ENCODE measurements around the gene ATP5F1D. TPM values are rescaled to one million over a fixed set of nuclear protein-coding genes. Genes with fewer than 3 reads are reported as not detected.

Gene ATP5F1D
- total RNA-seq, 1 experiment from 2014 or later = 179 TPM

- Histone ChIP-seq H2AFZ (ENCODE audit: low read length) (no peak overlapping the region), H2BK5ac (ENCODE audit: insufficient read length, low read length) (no peak overlapping the region), H3K23ac (ENCODE audit: insufficient read length, low read depth, low read length) (no peak overlapping the region), H2BK12ac (ENCODE audit: insufficient read length, low read depth, low read length) (no peak overlapping the region), H3K4me1 (ENCODE audit: insufficient read depth, low read length) (no peaks in the 10 kb centered on the region), H3K18ac (ENCODE audit: insufficient read length, low read depth, low read length) (no peak overlapping the region), H3K23me2 (ENCODE audit: insufficient read length, low read depth, low read length, poor library complexity, severe bottlenecking) (peaks cover 18% of the 10 kb centered on the region), H3K4me2 (ENCODE audit: insufficient read depth, insufficient read length, low read length) (no peak overlapping the region), H3K4ac (ENCODE audit: low read depth, low read length) (no peak overlapping the region), H3K56ac (ENCODE audit: insufficient read length, low read depth, low read length) (no peak overlapping the region), H3K79me2 (ENCODE audit: insufficient read depth, low read length) (no peaks in the 10 kb centered on the region), H2BK120ac (ENCODE audit: low read depth, low read length, poor library complexity, severe bottlenecking) (no peak overlapping the region), H2BK15ac (ENCODE audit: low read depth, low read length) (no peak overlapping the region), H3K14ac (ENCODE audit: insufficient read depth, low read length) (no peak overlapping the region), H4K8ac (replicated peaks; ENCODE audit: insufficient read length, low read depth, low read length) (no peak overlapping the region), H4K91ac (ENCODE audit: insufficient read length, low read depth, low read length) (no peak overlapping the region), H2BK20ac (ENCODE audit: low read depth, low read length, poor library complexity, severe bottlenecking) (no peak overlapping the region), H3K27ac (ENCODE audit: insufficient read length, low read depth, low read length) (no peak overlapping the region), H2AK5ac (ENCODE audit: insufficient read length, low read length) (no peak overlapping the region), H4K5ac (ENCODE audit: insufficient read length, low read depth, low read length) (no peak overlapping the region), H3K9me3 (ENCODE audit: control insufficient read depth, low read depth, low read length) (no peaks in the 10 kb centered on the region), H3K9ac (ENCODE audit: extremely low read depth, insufficient read length, low read length) (no peak overlapping the region), H4K20me1 (ENCODE audit: control insufficient read depth, insufficient read depth, insufficient read length) (no peaks in the 10 kb centered on the region), H3K27me3 (ENCODE audit: insufficient read depth, low read length) (no peaks in the 10 kb centered on the region), H3T11ph (ENCODE audit: low read length) (no peak overlapping the region), H3K79me1 (ENCODE audit: insufficient read depth, low read depth, low read length, poor library complexity, severe bottlenecking) (no peaks in the 10 kb centered on the region)
- Mint-ChIP-seq H3K9me3 (no peaks in the 10 kb centered on the region; a peak in 2 of 5 replicates), H3K27me3 (ENCODE audit: low read depth) (no peaks in the 10 kb centered on the region; the same call in 1 of the 2 replicates), H3K36me3 (ENCODE audit: insufficient read depth in 1 of 3, low read depth in 3 of 3) (peaks cover 20 to 52% (median 47%) of the 10 kb centered on the region in 3 experiments), H3K4me3 (peak overlapping the region in 1 of 2 experiments; percentile 51; a peak in 2 of 5 replicates), H3K4me1 (peaks cover 39 to 53% of the 10 kb centered on the region in 2 experiments), H3K27ac (peak overlapping the region; percentile 77 to 93 (median 91); a peak in 5 of 7 replicates)
- no peak for DNase-seq
- WGBS (ENCODE audit: extremely low coverage, insufficient read length, low lambda C conversion rate) = no CpG with 5 or more reads among the region's 8 CpGs
- TF ChIP-seq CTCF (conservative IDR thresholded peaks at IDR 0.05) = no peak
Measured at GRCh38 chr19:1258163-1258492, 16.6 kb downstream of the ATP5F1D start.

All from H9 (cell line).